Loucy (cell line): ENCODE measurements around the gene PRAMEF11.
"Not testable (repeated sequence)": the region's sequence is repeated elsewhere in the genome, so short reads cannot be mapped to it uniquely, and the experiment has no call there.

Experiments used
- H2AFZ ChIP-seq: fragments of 200-600 bp; sonication (generic); 2 replicates; pipeline ENCODE4 v1.6.0; 2016; ENCODE audit warnings: antibody characterized with exemption, mild to moderate bottlenecking, low read length, moderate library complexity
- H3F3A ChIP-seq: fragments of 200-600 bp; 2 replicates; pipeline ENCODE4 v1.6.0; 2016; ENCODE audit warnings: antibody characterized with exemption, low read depth, mild to moderate bottlenecking
- H3K27me3 ChIP-seq: fragments of 200-600 bp; sonication (generic); 2 replicates; pipeline ENCODE4 v1.6.1; 2014; ENCODE audit warnings: low read length, mild to moderate bottlenecking; ENCODE audit not compliant: insufficient read depth, poor library complexity, severe bottlenecking
- H3K36me3 ChIP-seq: fragments of 200-600 bp; sonication (generic); 2 replicates; pipeline ENCODE4 v1.6.1; 2016; ENCODE audit warnings: low read length; ENCODE audit not compliant: insufficient read depth
- H3K4me1 ChIP-seq: fragments of 200-600 bp; sonication (generic); 2 replicates; pipeline ENCODE4 v1.5.1; 2014; ENCODE audit warnings: low read length, mild to moderate bottlenecking; ENCODE audit not compliant: insufficient read depth, poor library complexity, severe bottlenecking
- H3K4me2 ChIP-seq: fragments of 200-600 bp; sonication (generic); 2 replicates; pipeline ENCODE4 v1.6.0; 2014; ENCODE audit warnings: antibody characterized with exemption, low read length, low read depth, mild to moderate bottlenecking; ENCODE audit not compliant: poor library complexity, severe bottlenecking
- H3K4me3 ChIP-seq: fragments of 200-600 bp; sonication (generic); 2 replicates; pipeline ENCODE4 v1.5.1; 2014; ENCODE audit warnings: low read length, mild to moderate bottlenecking, mixed read lengths; ENCODE audit not compliant: poor library complexity, severe bottlenecking
- H3K79me2 ChIP-seq: fragments of 200-600 bp; sonication (generic); 2 replicates; pipeline ENCODE4 v1.6.1; 2014; ENCODE audit warnings: low read length; ENCODE audit not compliant: insufficient read depth
- H3K9ac ChIP-seq: fragments of 200-600 bp; sonication (generic); 2 replicates; pipeline ENCODE4 v1.6.0; 2014; ENCODE audit warnings: mild to moderate bottlenecking, low read depth, low read length, moderate library complexity; ENCODE audit not compliant: poor library complexity, severe bottlenecking
- H3K9me2 ChIP-seq: fragments of 200-600 bp; sonication (generic); replicated peaks from 2 replicates; pipeline ENCODE4 v1.6.1; 2016; ENCODE audit warnings: low read depth, low read length, mixed read lengths
- H3K9me3 ChIP-seq: fragments of 200-600 bp; sonication (generic); 2 replicates; pipeline ENCODE4 v1.6.1; 2014; ENCODE audit warnings: mild to moderate bottlenecking, antibody characterized with exemption, low read length, low read depth; ENCODE audit not compliant: insufficient read depth
- H4K20me1 ChIP-seq: fragments of 200-600 bp; sonication (generic); 2 replicates; pipeline ENCODE4 v1.6.0; 2014; ENCODE audit warnings: antibody characterized with exemption, low read length, mild to moderate bottlenecking; ENCODE audit not compliant: insufficient read depth, poor library complexity, severe bottlenecking
- EZH2phosphoT487 ChIP-seq: fragments of 200-600 bp; IDR thresholded peaks from 2 replicates; pipeline ENCODE4 v1.6.1; 2018; ENCODE audit warnings: antibody characterized with exemption, mild to moderate bottlenecking, moderate library complexity, borderline replicate concordance
- TF ChIP-seq, protein P1 (sequence below): fragments of 200-600 bp; sonication (generic); conservative IDR thresholded peaks from 2 replicates; pipeline ENCODE4 v1.5.1; 2014; ENCODE audit warnings: mild to moderate bottlenecking, antibody characterized with exemption, low read length

PRAMEF11 gene

DNA sequence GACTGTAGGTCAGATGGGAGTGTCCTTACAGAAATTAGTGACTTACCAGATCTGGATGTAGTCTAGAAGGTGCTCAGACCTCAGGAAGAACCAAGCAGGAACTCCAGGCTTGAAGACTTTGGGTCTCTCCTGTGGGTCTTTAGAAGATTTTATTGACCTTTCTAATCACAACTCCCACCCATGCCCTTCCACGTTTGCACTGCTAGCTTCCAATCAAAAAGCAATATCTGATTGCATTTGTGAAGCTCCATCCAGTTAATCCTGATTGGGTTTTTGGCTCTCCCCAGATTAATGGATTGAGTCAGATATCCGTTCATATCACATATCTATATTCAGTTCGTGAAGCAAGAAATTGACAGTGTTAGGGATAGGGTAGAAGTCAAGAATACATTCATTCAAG is at the start of gene PRAMEF11:
PRAMEF11 (minus strand) TSS at position 101 of the 400 bp plus-strand sequence. CDS start 2,621 bp downstream, outside the sequence.
- H3K9me3 ChIP-seq, H3K27me3 ChIP-seq, H3F3A ChIP-seq, H4K20me1 ChIP-seq, H3K4me2 ChIP-seq, H3K4me3 ChIP-seq, H2AFZ ChIP-seq, H3K4me1 ChIP-seq, H3K79me2 ChIP-seq, H3K9me2 ChIP-seq, H3K36me3 ChIP-seq, H3K9ac ChIP-seq: not testable (repeated sequence)

DNA sequence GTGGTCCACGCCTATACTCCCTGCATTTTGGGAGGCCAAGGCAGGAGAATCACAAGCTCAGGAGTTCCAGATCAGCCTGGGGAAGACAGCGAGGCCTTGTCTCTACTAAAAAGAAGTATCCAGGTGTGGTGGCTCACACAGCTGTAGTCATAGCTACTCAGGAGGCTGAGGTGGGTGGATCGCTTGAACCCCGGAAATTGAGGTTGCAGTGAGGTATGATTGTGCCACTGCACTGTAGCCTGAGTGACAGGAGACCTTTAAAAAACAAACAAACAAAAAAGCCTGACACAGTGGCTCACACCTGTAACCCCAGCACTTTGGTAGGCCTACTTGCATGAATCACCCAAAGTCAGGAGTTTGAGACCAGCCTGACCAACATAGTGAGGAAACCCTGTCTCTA is 47.2 kb upstream of the PRAMEF11 start:
- not testable (repeated sequence) for H3F3A ChIP-seq, H3K4me2 ChIP-seq, H2AFZ ChIP-seq, H3K9me2 ChIP-seq, H3K9ac ChIP-seq, H3K27me3 ChIP-seq, H3K4me1 ChIP-seq, H3K9me3 ChIP-seq, H4K20me1 ChIP-seq, H3K79me2 ChIP-seq, H3K4me3 ChIP-seq, H3K36me3 ChIP-seq

DNA sequence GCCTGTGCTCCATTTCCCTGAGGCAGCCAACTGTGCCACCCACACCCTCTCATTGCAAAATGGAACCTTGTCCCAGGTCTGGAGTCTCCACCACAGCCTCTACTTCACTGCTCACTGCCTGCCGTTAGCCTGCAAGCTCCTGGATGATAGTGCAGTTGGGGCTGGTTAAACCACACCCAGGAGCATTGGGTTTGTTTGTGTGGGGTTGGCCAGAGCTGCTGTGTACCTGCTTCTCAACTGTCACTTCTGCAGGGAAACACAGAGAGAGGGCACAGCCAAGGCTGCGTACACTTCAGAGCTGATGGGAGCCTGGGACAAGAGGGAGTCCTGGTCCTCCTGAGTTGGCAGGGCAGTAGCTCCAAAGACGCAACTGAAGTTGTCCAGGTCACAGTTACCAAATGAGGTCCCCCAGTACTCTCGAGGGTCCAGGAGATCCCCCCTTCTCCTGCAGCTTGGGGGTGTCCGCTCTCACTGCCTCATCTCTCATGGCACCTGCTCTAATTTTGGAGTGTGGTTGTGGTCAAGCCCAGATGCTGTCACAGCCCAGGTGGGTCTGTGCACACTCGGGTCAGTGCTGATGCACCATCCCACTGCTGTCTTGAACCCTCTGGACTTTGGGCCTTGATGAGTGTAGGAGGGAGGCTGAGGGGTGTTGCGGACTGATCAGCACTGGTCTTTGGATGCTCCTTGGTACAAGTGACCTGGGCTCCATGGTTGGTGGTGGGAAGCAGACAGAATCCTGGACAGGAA is 32.1 kb upstream of the PRAMEF11 start:
- not testable (repeated sequence) for H3K27me3 ChIP-seq, H2AFZ ChIP-seq, H3K79me2 ChIP-seq, H4K20me1 ChIP-seq, H3K36me3 ChIP-seq, H3K9me3 ChIP-seq, H3K4me1 ChIP-seq, H3K4me3 ChIP-seq, H3K9ac ChIP-seq, H3K9me2 ChIP-seq, H3K4me2 ChIP-seq, H3F3A ChIP-seq

DNA sequence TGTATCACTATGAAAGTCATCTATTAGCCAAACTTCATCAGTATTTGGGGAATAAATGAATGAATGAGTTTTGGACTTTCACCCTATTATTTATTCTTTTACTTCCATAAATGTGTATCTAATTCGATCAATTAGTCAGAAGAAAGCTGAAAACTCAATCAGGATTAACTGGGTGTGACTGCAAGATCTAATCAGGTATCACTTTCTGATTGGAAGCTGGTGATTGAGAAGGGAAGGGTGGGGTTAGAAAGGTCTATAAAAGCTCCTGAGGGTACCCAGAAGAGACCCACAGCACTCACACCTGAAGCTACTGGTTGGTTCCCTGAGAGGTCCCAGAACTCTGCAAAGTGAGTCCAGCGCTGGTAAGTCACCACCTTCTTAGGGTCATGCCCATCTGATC is 25.6 kb upstream of the PRAMEF11 start, which contains the start of gene PRAMEF2:
PRAMEF2 (plus strand) TSS at position 301 of the 400 bp plus-strand sequence. CDS start 1,924 bp downstream, outside the sequence.
- H3K36me3 ChIP-seq, H3K4me3 ChIP-seq, H3K27me3 ChIP-seq, H3F3A ChIP-seq, H3K4me2 ChIP-seq, H3K9me2 ChIP-seq, H3K79me2 ChIP-seq, H2AFZ ChIP-seq, H3K9ac ChIP-seq, H3K4me1 ChIP-seq, H3K9me3 ChIP-seq, H4K20me1 ChIP-seq: not testable (repeated sequence)

DNA sequence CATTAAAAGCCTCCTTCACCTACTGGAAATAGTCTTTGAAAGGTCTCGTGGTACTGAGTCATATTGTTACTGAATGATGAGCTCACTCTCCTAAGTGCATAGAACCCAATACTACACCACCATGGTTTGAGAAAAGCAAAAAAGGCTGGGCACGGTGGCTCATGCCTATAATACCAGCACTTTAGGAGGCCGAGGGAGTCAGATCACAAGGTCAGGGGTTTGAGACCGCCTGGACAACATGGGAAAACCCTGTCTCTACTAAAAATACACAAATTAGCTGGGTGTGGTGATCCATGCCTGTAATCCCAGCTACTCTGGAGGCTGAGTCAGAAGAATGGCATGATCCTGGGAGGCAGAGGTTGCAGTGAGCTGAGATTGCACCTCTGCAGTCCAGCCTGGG is 20.6 kb upstream of the PRAMEF11 start:
- Histone ChIP-seq H3K79me2 (no peaks in the 10 kb centered on the region), H3F3A (no peaks in the 10 kb centered on the region), H3K4me2 (no peak overlapping the region), H4K20me1 (no peaks in the 10 kb centered on the region), H3K4me3 (no peak overlapping the region), H3K9me3 (no peaks in the 10 kb centered on the region), H3K27me3 (no peaks in the 10 kb centered on the region), H3K36me3 (no peaks in the 10 kb centered on the region), H2AFZ (no peak overlapping the region), H3K4me1 (no peaks in the 10 kb centered on the region), H3K9me2 (no peaks in the 10 kb centered on the region), H3K9ac (no peak overlapping the region)
- TF ChIP-seq EZH2phosphoT487: no peak
- TF ChIP-seq, protein P1, sequence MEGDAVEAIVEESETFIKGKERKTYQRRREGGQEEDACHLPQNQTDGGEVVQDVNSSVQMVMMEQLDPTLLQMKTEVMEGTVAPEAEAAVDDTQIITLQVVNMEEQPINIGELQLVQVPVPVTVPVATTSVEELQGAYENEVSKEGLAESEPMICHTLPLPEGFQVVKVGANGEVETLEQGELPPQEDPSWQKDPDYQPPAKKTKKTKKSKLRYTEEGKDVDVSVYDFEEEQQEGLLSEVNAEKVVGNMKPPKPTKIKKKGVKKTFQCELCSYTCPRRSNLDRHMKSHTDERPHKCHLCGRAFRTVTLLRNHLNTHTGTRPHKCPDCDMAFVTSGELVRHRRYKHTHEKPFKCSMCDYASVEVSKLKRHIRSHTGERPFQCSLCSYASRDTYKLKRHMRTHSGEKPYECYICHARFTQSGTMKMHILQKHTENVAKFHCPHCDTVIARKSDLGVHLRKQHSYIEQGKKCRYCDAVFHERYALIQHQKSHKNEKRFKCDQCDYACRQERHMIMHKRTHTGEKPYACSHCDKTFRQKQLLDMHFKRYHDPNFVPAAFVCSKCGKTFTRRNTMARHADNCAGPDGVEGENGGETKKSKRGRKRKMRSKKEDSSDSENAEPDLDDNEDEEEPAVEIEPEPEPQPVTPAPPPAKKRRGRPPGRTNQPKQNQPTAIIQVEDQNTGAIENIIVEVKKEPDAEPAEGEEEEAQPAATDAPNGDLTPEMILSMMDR: no peak

DNA sequence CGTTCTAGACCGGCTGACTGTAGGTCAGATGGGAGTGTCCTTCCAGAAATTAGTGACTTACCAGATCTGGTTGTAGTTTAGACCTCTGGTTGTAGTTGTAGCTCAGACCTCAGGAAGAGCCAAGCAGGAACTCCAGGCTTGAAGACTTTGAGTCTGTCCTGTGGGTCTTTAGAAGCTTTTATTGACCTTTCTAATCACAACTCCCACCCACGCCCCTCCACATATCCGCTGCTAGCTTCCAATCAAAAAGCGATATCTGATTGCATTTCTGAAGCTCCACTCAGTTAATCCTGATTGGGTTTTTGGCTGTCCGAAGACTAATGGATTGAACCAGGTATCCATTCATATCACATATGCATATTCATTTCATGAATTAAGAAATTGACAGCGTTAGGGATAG is 17.4 kb upstream of the PRAMEF11 start, which contains the start of gene HNRNPCL1:
HNRNPCL1 (minus strand) TSS at position 101 of the 400 bp plus-strand sequence. CDS start 431 bp downstream, outside the sequence.
- not testable (repeated sequence) for H2AFZ ChIP-seq, H3K4me2 ChIP-seq, H3K79me2 ChIP-seq, H3K36me3 ChIP-seq, H3K9me3 ChIP-seq, H3K9me2 ChIP-seq, H3K4me1 ChIP-seq, H3K27me3 ChIP-seq, H4K20me1 ChIP-seq, H3F3A ChIP-seq, H3K9ac ChIP-seq, H3K4me3 ChIP-seq
